H1 (cell line): ENCODE data around the gene PCTP. TPM values are rescaled to one million over a fixed set of nuclear protein-coding genes. Genes with fewer than 3 reads are reported as not detected.

Experiments
- CTCF ChIA-PET: fragments of 300-600 bp; sonication (Branson Sonifier 250); formaldehyde crosslinking; loops from one replicate; lab custom pipeline; 2021; ENCODE audit not compliant: partially characterized antibody; lab: Charles Lee
- POLR2A ChIA-PET: fragments of 300-600 bp; sonication (Branson Sonifier 250); formaldehyde crosslinking; loops from one replicate; lab custom pipeline; 2021; ENCODE audit warnings: inconsistent platforms; ENCODE audit not compliant: partially characterized antibody; lab: Charles Lee
- DNase-seq, 2 experiments: peaks; one replicate each; pipeline versions ENCODE4 v3.0.0 to v3.0.0-alpha.2; 2010 to 2022; ENCODE audit warnings: low spot score in 2 of 2, low read depth in 1 of 2, mixed read lengths in 1 of 2
- FAIRE-seq: peaks from 2 replicates; lab custom pipeline; 2011; peaks lifted over from hg19 to GRCh38; lab: Jason Lieb, UNC
- H2AFZ ChIP-seq: 2 replicates; pipeline ENCODE4 v1.8.1; 2012; ENCODE audit warnings: low read length, inconsistent platforms
- H2AK5ac ChIP-seq: 2 replicates; pipeline ENCODE4 v1.6.1; 2013; ENCODE audit warnings: low read depth, low read length
- H2BK120ac ChIP-seq: replicated peaks from 2 replicates; pipeline ENCODE3; 2013; ENCODE audit warnings: low read depth, low read length, inconsistent platforms
- H2BK12ac ChIP-seq: 2 replicates; pipeline ENCODE4 v1.6.1; 2013; ENCODE audit warnings: low read depth, low read length
- H2BK15ac ChIP-seq: 2 replicates; pipeline ENCODE4 v1.6.1; 2013; ENCODE audit warnings: low read length
- H2BK20ac ChIP-seq: 2 replicates; pipeline ENCODE4 v1.6.1; 2013; ENCODE audit warnings: low read length
- H2BK5ac ChIP-seq: 2 replicates; pipeline ENCODE4 v1.6.1; 2013; ENCODE audit warnings: low read depth, low read length
- H3K14ac ChIP-seq: 2 replicates; pipeline ENCODE4 v1.6.1; 2013; ENCODE audit warnings: inconsistent platforms; ENCODE audit not compliant: insufficient read length
- H3K18ac ChIP-seq: 2 replicates; pipeline ENCODE4 v1.6.1; 2013; ENCODE audit warnings: low read length; ENCODE audit errors: extremely low read depth
- H3K23ac ChIP-seq: 2 replicates; pipeline ENCODE4 v1.6.1; 2013; ENCODE audit warnings: inconsistent platforms; ENCODE audit not compliant: insufficient read length
- H3K23me2 ChIP-seq: 2 replicates; pipeline ENCODE4 v1.6.1; 2013; ENCODE audit warnings: low read depth, low read length
- H3K27ac ChIP-seq: 2 replicates; pipeline ENCODE4 v1.6.1; 2011; ENCODE audit warnings: low read depth, low read length, inconsistent platforms
- H3K27me3 ChIP-seq, 4 experiments: replicated peaks in 1 of 4; 1 replicate in 1 of 4; 2 replicates in 3 of 4; pipeline versions ENCODE4 v1.6.1 to v1.8.1; 2011 to 2013; ENCODE audit warnings: low read length in 3 of 4, mild to moderate bottlenecking in 3 of 4, inconsistent platforms in 2 of 4, mixed read lengths in 2 of 4, moderate library complexity in 1 of 4; ENCODE audit not compliant: control insufficient read depth in 3 of 4, insufficient read depth in 3 of 4; ENCODE audit errors: extremely low read depth in 1 of 4
- H3K36me3 ChIP-seq, 4 experiments: 2 replicates each; pipeline versions ENCODE4 v1.6.1 to v1.8.1; 2011 to 2013; ENCODE audit warnings: mild to moderate bottlenecking in 4 of 4, low read length in 3 of 4, moderate library complexity in 2 of 4, control low read depth in 1 of 4, inconsistent platforms in 1 of 4; ENCODE audit not compliant: insufficient read depth in 4 of 4, control insufficient read depth in 2 of 4
- H3K4ac ChIP-seq: replicated peaks from 2 replicates; pipeline ENCODE3; 2013; ENCODE audit warnings: low read length, low read depth, mixed read lengths, inconsistent platforms; ENCODE audit not compliant: insufficient read length
- H3K4me1 ChIP-seq, 4 experiments: replicated peaks in 1 of 4; 1 replicate in 1 of 4; 2 replicates in 3 of 4; pipeline versions ENCODE4 v1.6.1 to v1.8.1; 2011 to 2013; ENCODE audit warnings: low read length in 3 of 4, inconsistent platforms in 2 of 4, mixed read lengths in 1 of 4; ENCODE audit not compliant: insufficient read depth in 4 of 4, control insufficient read depth in 3 of 4
- H3K4me2 ChIP-seq, 2 experiments: 2 replicates each; pipeline versions ENCODE4 v1.6.1 to v1.8.1; 2011 to 2013; ENCODE audit warnings: low read depth in 2 of 2, low read length in 2 of 2, control low read depth in 1 of 2, inconsistent platforms in 1 of 2, mild to moderate bottlenecking in 1 of 2; ENCODE audit not compliant: insufficient read depth in 1 of 2
- H3K4me3 ChIP-seq, 4 experiments: fragments of 200-600, 300-600 bp in 1 of 4; sonication (generic), shearing (Covaris generic), sonication (Bioruptor Twin) in 1 of 4; 2 replicates each; pipeline versions ENCODE4 v1.5.1 to v1.8.1; 2011 to 2016; ENCODE audit warnings: low read length in 4 of 4, low read depth in 3 of 4, control low read depth in 2 of 4, inconsistent platforms in 2 of 4, mild to moderate bottlenecking in 2 of 4, mixed read lengths in 1 of 4, moderate library complexity in 1 of 4; ENCODE audit not compliant: insufficient read depth in 2 of 4; ENCODE audit errors: extremely low read depth in 1 of 4
- H3K56ac ChIP-seq: replicated peaks from 2 replicates; pipeline ENCODE3; 2013; ENCODE audit warnings: low read depth, mild to moderate bottlenecking, mixed read lengths, low read length, inconsistent platforms; ENCODE audit not compliant: insufficient read length
- H3K79me1 ChIP-seq: 2 replicates; pipeline ENCODE4 v1.6.1; 2013; ENCODE audit warnings: low read depth, low read length, control low read depth
- H3K79me2 ChIP-seq, 2 experiments: 2 replicates each; pipeline versions ENCODE4 v1.6.1 to v1.8.1; 2012 to 2013; ENCODE audit warnings: low read length in 2 of 2, mild to moderate bottlenecking in 2 of 2, inconsistent platforms in 1 of 2; ENCODE audit not compliant: insufficient read depth in 2 of 2, control insufficient read depth in 1 of 2
- H3K9ac ChIP-seq, 4 experiments: replicated peaks in 1 of 4; 1 replicate in 1 of 4; 2 replicates in 3 of 4; pipeline versions ENCODE4 v1.6.1 to v1.8.1; 2011 to 2013; ENCODE audit warnings: low read depth in 3 of 4, low read length in 3 of 4, control low read depth in 2 of 4, mild to moderate bottlenecking in 2 of 4, moderate library complexity in 2 of 4, inconsistent platforms in 1 of 4; ENCODE audit errors: extremely low read depth in 1 of 4
- H3K9me3 ChIP-seq, 2 experiments: 2 replicates each; pipeline versions ENCODE4 v1.6.1 to v1.8.1; 2012 to 2013; ENCODE audit warnings: mild to moderate bottlenecking in 2 of 2, moderate library complexity in 2 of 2, control low read depth in 1 of 2, inconsistent platforms in 1 of 2, low read depth in 1 of 2, low read length in 1 of 2, mixed read lengths in 1 of 2; ENCODE audit not compliant: insufficient read depth in 2 of 2
- H4K20me1 ChIP-seq, 2 experiments: replicated peaks in 1 of 2; 2 replicates each; pipeline versions ENCODE3 to v1.8.1; 2011 to 2013; ENCODE audit warnings: inconsistent platforms in 2 of 2, low read length in 2 of 2, mild to moderate bottlenecking in 1 of 2; ENCODE audit not compliant: insufficient read depth in 2 of 2, control insufficient read depth in 1 of 2
- H4K5ac ChIP-seq: 2 replicates; pipeline ENCODE4 v1.6.1; 2013; ENCODE audit warnings: low read length, low read depth, mixed read lengths, inconsistent platforms; ENCODE audit not compliant: insufficient read length
- H4K8ac ChIP-seq: 2 replicates; pipeline ENCODE4 v1.8.0; 2013; ENCODE audit warnings: mild to moderate bottlenecking, moderate library complexity, low read length, inconsistent platforms; ENCODE audit not compliant: insufficient read depth; ENCODE audit errors: extremely low read depth
- H4K91ac ChIP-seq: replicated peaks from 2 replicates; pipeline ENCODE3; 2013; ENCODE audit warnings: low read length, mixed read lengths, inconsistent platforms; ENCODE audit not compliant: insufficient read length
- BCL11A ChIP-seq, 2 experiments: IDR thresholded peaks; one replicate each; pipeline ENCODE4 v1.6.1; 2011; ENCODE audit warnings: low read depth in 2 of 2, low read length in 2 of 2, mild to moderate bottlenecking in 2 of 2
- CHD2 ChIP-seq: IDR thresholded peaks from 2 replicates; pipeline ENCODE4 v1.6.1; 2012; ENCODE audit warnings: low read length, improper control_type of control experiment
- EGR1 ChIP-seq: IDR thresholded peaks from 2 replicates; pipeline ENCODE4 v1.6.1; 2011; ENCODE audit warnings: low read depth, low read length, borderline replicate concordance
- EP300 ChIP-seq, 2 experiments: IDR thresholded peaks; 1 replicate in 1 of 2; 2 replicates in 1 of 2; pipeline ENCODE4 v1.6.1; 2011 to 2012; ENCODE audit warnings: low read depth in 2 of 2, low read length in 2 of 2, mild to moderate bottlenecking in 2 of 2, borderline replicate concordance in 1 of 2, inconsistent platforms in 1 of 2, moderate library complexity in 1 of 2
- FOSL1 ChIP-seq: IDR thresholded peaks from 2 replicates; pipeline ENCODE4 v1.6.1; 2011; ENCODE audit warnings: mild to moderate bottlenecking, low read depth, low read length, moderate library complexity; ENCODE audit not compliant: insufficient read depth
- HDAC2 ChIP-seq, 2 experiments: fragments of 300-600 bp in 1 of 2; sonication (generic) in 1 of 2; IDR thresholded peaks; 2 replicates each; pipeline ENCODE4 v1.6.1; 2011 to 2012; ENCODE audit warnings: low read depth in 2 of 2, low read length in 2 of 2, mild to moderate bottlenecking in 2 of 2, moderate library complexity in 2 of 2, borderline replicate concordance in 1 of 2, inconsistent platforms in 1 of 2
- JUND ChIP-seq: IDR thresholded peaks from 2 replicates; pipeline ENCODE4 v1.6.1; 2011; ENCODE audit warnings: mild to moderate bottlenecking, improper control_type of control experiment, low read length
- POLR2A ChIP-seq, 2 experiments: IDR thresholded peaks; 1 replicate in 1 of 2; 2 replicates in 1 of 2; pipeline ENCODE4 v1.6.1; 2011; ENCODE audit warnings: low read depth in 2 of 2, low read length in 2 of 2, mild to moderate bottlenecking in 2 of 2; ENCODE audit errors: control extremely low read depth in 1 of 2
- RBBP5 ChIP-seq: IDR thresholded peaks from 2 replicates; pipeline ENCODE4 v1.7.1; 2012; ENCODE audit warnings: low read depth, mild to moderate bottlenecking, inconsistent platforms, low read length, moderate library complexity, borderline replicate concordance
- SAP30 ChIP-seq: fragments of 300-600 bp; sonication (generic); IDR thresholded peaks from 2 replicates; pipeline ENCODE4 v1.7.1; 2012; ENCODE audit warnings: low read length, moderate library complexity, mild to moderate bottlenecking, inconsistent platforms; ENCODE audit not compliant: insufficient read depth, insufficient replicate concordance
- SP4 ChIP-seq: IDR thresholded peaks from 2 replicates; pipeline ENCODE4 v1.6.1; 2012; ENCODE audit warnings: low read length, inconsistent platforms
- SRF ChIP-seq: IDR thresholded peaks from 2 replicates; pipeline ENCODE4 v1.6.1; 2011; ENCODE audit warnings: mild to moderate bottlenecking, low read depth, low read length, moderate library complexity
- TCF12 ChIP-seq: IDR thresholded peaks from 2 replicates; pipeline ENCODE4 v1.6.1; 2011; ENCODE audit warnings: low read depth, mild to moderate bottlenecking, low read length
- TEAD4 ChIP-seq: IDR thresholded peaks from 2 replicates; pipeline ENCODE4 v1.6.1; 2012; ENCODE audit warnings: low read depth, low read length, inconsistent platforms, mixed read lengths
- WGBS, 2 experiments: shearing (Covaris generic) in 1 of 2; methylation state at CpG; one replicate each; pipeline versions ENCODE4 v1.1.6 to v1.1.7; 2013 to 2015; ENCODE audit warnings: low lambda C conversion rate in 2 of 2, mixed read lengths in 2 of 2, inconsistent platforms in 1 of 2, low coverage in 1 of 2, missing lambda C conversion rate in 1 of 2; ENCODE audit not compliant: insufficient replicate concordance in 2 of 2, insufficient coverage in 1 of 2, insufficient read length in 1 of 2; ENCODE audit errors: extremely low coverage in 1 of 2, missing lambda C conversion rate in 1 of 2; 5-methylcytosine and 5-hydroxymethylcytosine counted together
- polyA plus RNA-seq, 7 experiments: library from polyadenylated mRNA; depleted of rRNA in 3 of 7; stranded (reverse) in 5 of 7; unstranded in 2 of 7; fragments of >200 nt in 5 of 7; fragments of 200-250 nt in 2 of 7; gene quantifications; 1 replicate in 5 of 7; 2 replicates in 1 of 7; 4 replicates in 1 of 7; pipeline versions ENCODE4 v1.2.1 to v1.2.3, GENCODE V29; 2011 to 2013; ENCODE audit warnings: missing spikeins in 2 of 7, mixed read lengths in 2 of 7
- total RNA-seq: library from RNA; stranded (reverse); fragmentation: NEBNext Ultra II Directional; extraction: Animal tissue kit (Norgen Biotek cat#: 25700); gene quantifications from 2 replicates; pipeline ENCODE4 v1.2.1, GENCODE V29; 2021
- TF ChIP-seq, protein P1 (sequence below): IDR thresholded peaks from 2 replicates; pipeline ENCODE4 v1.6.1; 2012; ENCODE audit warnings: inconsistent platforms

Gene PCTP
- total and polyA plus RNA-seq, 2 of the 8 experiments (the other 6 are each of a cell fraction or from before 2014, with no cell fraction given): 14.1 to 14.6 TPM

DNA sequence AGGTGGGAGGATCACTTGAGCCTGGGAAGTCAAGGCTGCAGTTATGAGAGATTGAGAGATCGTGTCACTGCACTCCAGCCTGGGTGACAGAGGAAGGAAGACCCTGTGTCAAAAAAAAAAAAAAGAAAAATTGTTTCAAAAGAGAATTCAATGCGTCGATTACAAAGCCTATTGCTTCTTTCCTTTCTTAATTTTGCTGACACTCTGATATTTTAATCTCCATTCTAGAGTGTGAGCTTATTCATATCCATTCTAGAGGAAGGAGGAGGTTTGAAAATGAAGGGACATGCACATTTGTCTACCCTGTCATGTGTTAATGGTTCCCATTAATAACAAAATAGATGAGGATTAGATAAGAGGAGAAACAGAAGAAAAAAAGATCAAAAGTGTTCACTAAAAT is 63.1 kb downstream of the PCTP start:
- no peak overlapping the region for H4K91ac ChIP-seq
- POLR2A ChIA-PET: no interaction called here
- no peak overlapping the region for H3K9ac ChIP-seq
- H3K4me2 ChIP-seq: no peak overlapping the region
- H2BK120ac ChIP-seq: no peak overlapping the region
- H2BK15ac ChIP-seq: no peak overlapping the region
- no peak for DNase-seq
- FAIRE-seq: no peak
- H3K14ac ChIP-seq: no peak overlapping the region
- no peak overlapping the region for H2AFZ ChIP-seq
- no peaks in the 10 kb centered on the region for H3K23me2 ChIP-seq
- no peak overlapping the region for H3K56ac ChIP-seq
- no peaks in the 10 kb centered on the region for H3K4me1 ChIP-seq
- H3K9me3 ChIP-seq: no peaks in the 10 kb centered on the region
- H2BK12ac ChIP-seq: no peak overlapping the region
- H2AK5ac ChIP-seq: no peak overlapping the region
- CTCF ChIA-PET: interaction anchor here (1.1 to 1.3 kb wide), 2 partner anchors 39 to 287 kb away, joined by 3 to 5 read pairs; no protein-coding TSS in a partner anchor
- no peak overlapping the region for H3K23ac ChIP-seq
- no peak overlapping the region for H4K8ac ChIP-seq
- H3K18ac ChIP-seq: no peak overlapping the region
- H3K27me3 ChIP-seq: no peaks in the 10 kb centered on the region
- no peak overlapping the region for H3K27ac ChIP-seq
- H4K5ac ChIP-seq: no peak overlapping the region
- H2BK5ac ChIP-seq: no peak overlapping the region
- no peak overlapping the region for H2BK20ac ChIP-seq
- no peaks in the 10 kb centered on the region for H4K20me1 ChIP-seq
- no peak overlapping the region for H3K4me3 ChIP-seq
- H3K79me1 ChIP-seq: no peaks in the 10 kb centered on the region
- no peaks in the 10 kb centered on the region for H3K36me3 ChIP-seq
- WGBS, 2 experiments: 95% methylated on average over 3 of the region's 3 CpGs; no CpG with 5 or more reads in 1 of the 2 experiments
- H3K79me2 ChIP-seq: no peaks in the 10 kb centered on the region
- H3K4ac ChIP-seq: no peak overlapping the region
- TF ChIP-seq SAP30: no peak
- TF ChIP-seq EP300 (IDR thresholded peaks at IDR 0.05; ENCODE audit: borderline replicate concordance in 1 of 2, low read depth in 2 of 2, low read length in 2 of 2): no peak
- no peak for TF ChIP-seq SRF
- TF ChIP-seq, protein P1, sequence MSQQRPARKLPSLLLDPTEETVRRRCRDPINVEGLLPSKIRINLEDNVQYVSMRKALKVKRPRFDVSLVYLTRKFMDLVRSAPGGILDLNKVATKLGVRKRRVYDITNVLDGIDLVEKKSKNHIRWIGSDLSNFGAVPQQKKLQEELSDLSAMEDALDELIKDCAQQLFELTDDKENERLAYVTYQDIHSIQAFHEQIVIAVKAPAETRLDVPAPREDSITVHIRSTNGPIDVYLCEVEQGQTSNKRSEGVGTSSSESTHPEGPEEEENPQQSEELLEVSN: no peak
- no peak for TF ChIP-seq RBBP5
- TF ChIP-seq FOSL1: no peak
- no peak for TF ChIP-seq POLR2A (IDR thresholded peaks at IDR 0.05; ENCODE audit: control extremely low read depth in 1 of 2, low read depth in 2 of 2, low read length in 2 of 2)
- TF ChIP-seq TEAD4: no peak
- no peak for TF ChIP-seq TCF12
- no peak for TF ChIP-seq CHD2
- no peak for TF ChIP-seq HDAC2 (IDR thresholded peaks at IDR 0.05; ENCODE audit: borderline replicate concordance in 1 of 2, low read depth in 2 of 2, low read length in 2 of 2)
- no peak for TF ChIP-seq BCL11A (IDR thresholded peaks at IDR 0.05; ENCODE audit: low read depth in 2 of 2, low read length in 2 of 2)
- TF ChIP-seq JUND: no peak
- no peak for TF ChIP-seq EGR1
- no peak for TF ChIP-seq SP4
